GM12892 (cell line): ENCODE measurements around the gene FAM20C.

Experiments
- POLR2A ChIP-seq: IDR thresholded peaks from 2 replicates; pipeline ENCODE4 v1.6.1; 2011; ENCODE audit warnings: low read depth, low read length, control low read depth
- POLR2AphosphoS5 ChIP-seq: IDR thresholded peaks from 2 replicates; pipeline ENCODE4 v1.6.1; 2011; ENCODE audit warnings: low read depth, low read length, control low read depth
- TAF1 ChIP-seq: IDR thresholded peaks from 2 replicates; pipeline ENCODE4 v1.6.1; 2011; ENCODE audit warnings: low read depth, mild to moderate bottlenecking, control low read depth, low read length, borderline replicate concordance

GRCh38 chr7:244974-245373 is 52.6 kb downstream of the FAM20C start:
- TF ChIP-seq TAF1 (no peak), POLR2A (no peak), POLR2AphosphoS5 (no peak)
